ENCODE measurements around the gene NUB1.

NUB1 gene, protein sequence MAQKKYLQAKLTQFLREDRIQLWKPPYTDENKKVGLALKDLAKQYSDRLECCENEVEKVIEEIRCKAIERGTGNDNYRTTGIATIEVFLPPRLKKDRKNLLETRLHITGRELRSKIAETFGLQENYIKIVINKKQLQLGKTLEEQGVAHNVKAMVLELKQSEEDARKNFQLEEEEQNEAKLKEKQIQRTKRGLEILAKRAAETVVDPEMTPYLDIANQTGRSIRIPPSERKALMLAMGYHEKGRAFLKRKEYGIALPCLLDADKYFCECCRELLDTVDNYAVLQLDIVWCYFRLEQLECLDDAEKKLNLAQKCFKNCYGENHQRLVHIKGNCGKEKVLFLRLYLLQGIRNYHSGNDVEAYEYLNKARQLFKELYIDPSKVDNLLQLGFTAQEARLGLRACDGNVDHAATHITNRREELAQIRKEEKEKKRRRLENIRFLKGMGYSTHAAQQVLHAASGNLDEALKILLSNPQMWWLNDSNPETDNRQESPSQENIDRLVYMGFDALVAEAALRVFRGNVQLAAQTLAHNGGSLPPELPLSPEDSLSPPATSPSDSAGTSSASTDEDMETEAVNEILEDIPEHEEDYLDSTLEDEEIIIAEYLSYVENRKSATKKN

DNA sequence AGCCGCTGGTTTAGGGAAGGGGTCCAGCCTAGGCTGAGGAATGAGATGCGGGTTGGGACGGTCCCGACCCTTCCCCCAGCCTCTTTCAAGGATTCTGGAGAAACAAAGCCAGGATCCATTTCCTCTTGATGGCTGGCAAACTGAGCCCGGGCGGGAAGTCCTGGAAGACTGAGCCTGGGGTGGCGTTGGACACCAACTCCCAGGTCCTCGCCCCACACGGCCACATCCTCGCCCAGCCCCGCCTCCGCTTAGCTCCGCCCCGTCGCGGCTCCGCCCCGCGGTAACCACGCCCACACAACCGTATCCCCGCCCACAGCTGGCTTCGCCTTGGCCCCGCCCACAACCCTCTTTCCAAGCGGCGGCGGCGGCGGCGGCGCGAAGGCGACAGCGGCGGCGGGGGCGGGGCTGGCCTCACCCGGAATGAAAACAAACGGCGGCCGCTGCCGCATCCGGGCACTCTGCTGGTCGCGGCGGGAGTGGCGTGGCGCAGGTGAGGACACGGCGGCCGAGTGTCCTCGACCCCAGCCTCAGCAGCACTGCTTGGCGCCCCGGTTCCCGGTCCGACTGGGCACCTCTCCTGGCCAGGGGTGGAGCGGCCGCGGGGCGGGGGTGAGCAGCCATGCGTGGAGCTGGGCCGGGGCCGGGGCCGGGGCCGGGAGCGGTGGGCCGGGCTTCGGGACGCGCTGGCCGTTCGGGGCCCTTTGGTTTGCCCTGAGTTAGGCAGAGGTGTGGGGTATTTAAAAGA, at the start of gene NUB1:
TSS of gene NUB1 (plus strand) at position 456 of the 745 bp plus-strand sequence. CDS start 3,538 bp downstream, outside the sequence.
- H3K27me3 ChIP-seq: no peaks in the 10 kb centered on the region
- H3K4me1 ChIP-seq: peaks cover 0 to 35% (median 15%) of the 10 kb centered on the region in 4 donors
- TF ChIP-seq, protein P1, sequence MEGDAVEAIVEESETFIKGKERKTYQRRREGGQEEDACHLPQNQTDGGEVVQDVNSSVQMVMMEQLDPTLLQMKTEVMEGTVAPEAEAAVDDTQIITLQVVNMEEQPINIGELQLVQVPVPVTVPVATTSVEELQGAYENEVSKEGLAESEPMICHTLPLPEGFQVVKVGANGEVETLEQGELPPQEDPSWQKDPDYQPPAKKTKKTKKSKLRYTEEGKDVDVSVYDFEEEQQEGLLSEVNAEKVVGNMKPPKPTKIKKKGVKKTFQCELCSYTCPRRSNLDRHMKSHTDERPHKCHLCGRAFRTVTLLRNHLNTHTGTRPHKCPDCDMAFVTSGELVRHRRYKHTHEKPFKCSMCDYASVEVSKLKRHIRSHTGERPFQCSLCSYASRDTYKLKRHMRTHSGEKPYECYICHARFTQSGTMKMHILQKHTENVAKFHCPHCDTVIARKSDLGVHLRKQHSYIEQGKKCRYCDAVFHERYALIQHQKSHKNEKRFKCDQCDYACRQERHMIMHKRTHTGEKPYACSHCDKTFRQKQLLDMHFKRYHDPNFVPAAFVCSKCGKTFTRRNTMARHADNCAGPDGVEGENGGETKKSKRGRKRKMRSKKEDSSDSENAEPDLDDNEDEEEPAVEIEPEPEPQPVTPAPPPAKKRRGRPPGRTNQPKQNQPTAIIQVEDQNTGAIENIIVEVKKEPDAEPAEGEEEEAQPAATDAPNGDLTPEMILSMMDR (IDR thresholded peaks at IDR 0.05): no peak
- intact Hi-C loops (cut with DNase I; ENCODE audit: low total_unique reads): loop anchor here (5.0 kb wide), 1 partner anchor 94 kb away; the partner anchor contains the start of gene SMARCD3
- peak; percentile 90 to 95 for DNase-seq
- peak within 1 kb of the TSS; percentile 84 to 97 for H3K4me3 ChIP-seq
- no peaks in the 10 kb centered on the region for H3K9me3 ChIP-seq
- peak within 1 kb of the TSS; percentile 79 to 88 for H3K27ac ChIP-seq
- peaks cover 11 to 13% (median 12%) of the 10 kb centered on the region in 3 donors for H3K36me3 ChIP-seq

DNA sequence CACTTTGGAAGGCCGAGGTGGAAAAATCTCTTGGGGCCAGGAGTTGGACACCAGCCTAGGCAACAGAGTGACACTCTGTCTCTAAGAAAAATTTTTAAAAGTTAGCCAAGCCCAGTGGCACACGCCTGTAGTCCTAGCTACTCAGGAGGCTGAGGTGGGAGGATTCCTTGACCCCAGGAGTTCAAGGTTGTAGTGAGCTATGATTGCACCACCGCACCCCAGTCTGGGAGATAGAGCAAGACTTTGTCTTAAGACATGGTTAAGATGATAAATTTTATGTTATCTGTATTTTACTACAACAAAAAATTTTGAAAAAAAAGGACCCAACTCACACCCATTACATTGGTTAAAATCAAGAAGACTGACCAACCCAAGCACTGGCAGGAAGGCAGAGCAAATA, 48.8 kb upstream of the NUB1 start:
- no peaks in the 10 kb centered on the region for H3K4me1 ChIP-seq
- no peak overlapping the region for H3K27ac ChIP-seq
- H3K36me3 ChIP-seq: no peaks in the 10 kb centered on the region
- TF ChIP-seq, protein P1 (IDR thresholded peaks at IDR 0.05): no peak
- H3K27me3 ChIP-seq: no peaks in the 10 kb centered on the region
- no peak overlapping the region for H3K4me3 ChIP-seq
- no peak for DNase-seq
- intact Hi-C loops (cut with DNase I; ENCODE audit: low total_unique reads): no loop called here
- H3K9me3 ChIP-seq: no peaks in the 10 kb centered on the region

DNA sequence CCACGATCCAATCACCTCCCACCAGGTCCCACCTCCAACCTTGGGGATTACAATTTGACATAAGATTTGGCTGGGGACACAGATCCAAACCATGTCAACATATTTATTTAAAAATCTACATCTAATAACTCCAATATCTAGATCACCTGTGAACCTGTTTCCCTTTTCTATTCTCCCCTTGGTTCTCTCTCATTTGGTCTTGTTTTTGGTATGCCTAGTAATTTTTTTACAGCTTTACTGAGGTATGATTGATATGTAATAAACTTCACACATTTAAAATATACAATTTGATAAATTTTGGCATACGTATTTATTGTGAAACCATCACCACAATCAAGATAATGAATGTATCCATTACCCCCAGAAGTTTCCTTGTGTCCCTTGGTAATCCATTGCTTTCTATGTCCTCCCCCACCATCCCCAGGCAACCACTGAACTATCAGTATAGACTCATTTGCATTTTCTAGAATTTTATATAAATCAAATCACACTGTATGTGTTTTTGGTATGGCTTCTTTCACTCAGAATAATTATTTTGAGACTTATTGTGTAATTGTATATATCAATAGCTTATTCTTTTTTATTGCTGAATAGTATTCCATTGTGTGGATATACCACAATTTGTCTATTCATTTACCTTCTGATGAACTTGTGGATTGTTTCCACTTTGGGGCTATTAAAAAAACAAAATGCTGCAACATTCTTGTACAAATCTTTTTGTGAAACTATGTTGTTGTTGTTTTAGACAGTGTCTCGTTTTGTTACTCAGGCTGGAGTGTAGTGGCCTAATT, 45.2 kb upstream of the NUB1 start:
- no peaks in the 10 kb centered on the region for H3K36me3 ChIP-seq
- intact Hi-C loops (cut with DNase I; ENCODE audit: low total_unique reads): no loop called here
- no peak for DNase-seq
- TF ChIP-seq, protein P1 (IDR thresholded peaks at IDR 0.05): no peak
- no peak overlapping the region for H3K27ac ChIP-seq
- H3K4me3 ChIP-seq: no peak overlapping the region
- peaks cover 0 to 7% of the 10 kb centered on the region in 2 donors for H3K27me3 ChIP-seq
- H3K4me1 ChIP-seq: no peaks in the 10 kb centered on the region
- H3K9me3 ChIP-seq: no peaks in the 10 kb centered on the region

DNA sequence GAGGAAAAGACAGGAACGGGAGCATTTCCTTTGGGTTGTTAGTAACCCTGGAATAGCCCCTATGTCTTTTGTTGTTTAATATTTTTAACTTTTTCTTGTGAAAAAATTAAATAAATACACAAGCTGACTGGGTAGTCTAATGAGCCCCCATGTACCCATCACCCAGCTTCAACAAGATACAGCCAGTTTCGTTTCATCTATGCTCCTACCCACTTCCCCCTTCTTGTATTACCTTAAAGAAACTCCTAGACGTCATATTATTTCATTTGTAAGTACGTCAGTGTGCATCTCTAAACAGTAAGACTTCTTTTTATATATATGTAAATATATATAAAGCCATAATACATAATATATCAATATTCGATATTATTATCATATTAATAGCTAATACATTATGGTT, 42.8 kb upstream of the NUB1 start:
- Histone ChIP-seq H3K27ac (no peak overlapping the region), H3K9me3 (no peaks in the 10 kb centered on the region), H3K36me3 (no peaks in the 10 kb centered on the region), H3K27me3 (peaks cover 0 to 30% of the 10 kb centered on the region in 2 donors), H3K4me1 (peaks cover 0 to 8% (median 5%) of the 10 kb centered on the region in 4 donors), H3K4me3 (no peak overlapping the region)
- TF ChIP-seq, protein P1 (IDR thresholded peaks at IDR 0.05): no peak
- intact Hi-C loops (cut with DNase I; ENCODE audit: low total_unique reads): no loop called here
- DNase-seq: no peak

DNA sequence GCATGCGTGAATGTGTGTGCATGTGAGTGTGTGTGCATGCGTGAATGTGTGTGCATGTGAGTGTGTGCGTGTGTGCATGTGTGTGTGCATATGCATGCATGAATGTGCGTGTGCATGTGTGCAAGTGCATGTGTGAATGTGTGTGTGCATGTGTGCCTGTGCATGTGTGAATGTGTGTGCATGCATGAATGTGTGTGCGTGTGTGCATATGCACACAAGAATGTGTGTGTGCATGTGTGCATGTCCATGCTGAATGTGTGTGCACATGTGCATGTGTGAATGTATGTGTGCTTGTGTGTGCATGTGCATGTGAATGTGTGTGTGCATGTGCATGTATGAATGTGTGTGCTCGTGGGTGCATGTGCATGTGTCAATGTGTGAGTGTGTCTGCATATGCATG, 42.1 kb upstream of the NUB1 start:
- Histone ChIP-seq H3K36me3 (no peaks in the 10 kb centered on the region), H3K27me3 (peaks cover 0 to 37% of the 10 kb centered on the region in 2 donors), H3K4me1 (peaks cover 0 to 10% (median 6%) of the 10 kb centered on the region in 4 donors), H3K4me3 (no peak overlapping the region), H3K27ac (no peak overlapping the region), H3K9me3 (no peaks in the 10 kb centered on the region)
- no peak for DNase-seq
- TF ChIP-seq, protein P1 (IDR thresholded peaks at IDR 0.05): no peak
- intact Hi-C loops (cut with DNase I; ENCODE audit: low total_unique reads): no loop called here

All from tibial artery (tissue), 4 donors.